Gastrocnemius medialis (tissue), 4 donors: Measurements from ENCODE around the gene TEF.

Experiments
- POLR2A ChIP-seq, 2 donors: fragments of 450-650 bp; IDR thresholded peaks; one replicate each; pipeline ENCODE4 v1.6.1; 2017; ENCODE audit warnings: antibody characterized with exemption in 2 of 2, mild to moderate bottlenecking in 2 of 2, moderate library complexity in 2 of 2
- TF ChIP-seq, protein P1 (sequence below), 5 experiments: fragments of 450-650 bp in 3 of 5; fragments of 200-600 bp in 2 of 5; sonication (generic) in 2 of 5; IDR thresholded peaks in 4 of 5; conservative IDR thresholded peaks in 1 of 5; 1 replicate in 4 of 5; 2 replicates in 1 of 5; pipeline ENCODE4 v1.5.1; 2016 to 2019; ENCODE audit warnings: antibody characterized with exemption in 5 of 5, mild to moderate bottlenecking in 3 of 5, moderate library complexity in 3 of 5

DNA sequence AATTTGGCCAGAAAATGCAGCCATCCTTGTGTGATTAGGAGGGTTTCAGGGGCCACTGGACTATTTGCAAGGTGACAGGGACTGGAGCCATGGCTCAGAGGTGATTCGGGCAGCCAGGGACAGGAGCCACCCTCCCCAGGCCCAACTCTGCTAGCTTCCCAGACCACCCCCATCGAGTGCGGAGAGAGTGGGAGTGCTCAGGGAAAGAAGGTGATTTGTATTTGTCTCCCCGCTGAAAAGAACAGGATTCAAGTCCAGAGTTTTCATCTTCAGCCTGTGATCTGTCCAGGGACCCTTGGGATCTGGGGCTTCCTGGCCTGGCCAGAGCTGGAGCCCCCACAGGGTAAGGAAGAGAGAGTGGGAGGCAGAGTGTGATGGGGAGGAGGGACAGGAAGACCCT is 22.4 kb upstream of the TEF start:
- TF ChIP-seq, protein P1, sequence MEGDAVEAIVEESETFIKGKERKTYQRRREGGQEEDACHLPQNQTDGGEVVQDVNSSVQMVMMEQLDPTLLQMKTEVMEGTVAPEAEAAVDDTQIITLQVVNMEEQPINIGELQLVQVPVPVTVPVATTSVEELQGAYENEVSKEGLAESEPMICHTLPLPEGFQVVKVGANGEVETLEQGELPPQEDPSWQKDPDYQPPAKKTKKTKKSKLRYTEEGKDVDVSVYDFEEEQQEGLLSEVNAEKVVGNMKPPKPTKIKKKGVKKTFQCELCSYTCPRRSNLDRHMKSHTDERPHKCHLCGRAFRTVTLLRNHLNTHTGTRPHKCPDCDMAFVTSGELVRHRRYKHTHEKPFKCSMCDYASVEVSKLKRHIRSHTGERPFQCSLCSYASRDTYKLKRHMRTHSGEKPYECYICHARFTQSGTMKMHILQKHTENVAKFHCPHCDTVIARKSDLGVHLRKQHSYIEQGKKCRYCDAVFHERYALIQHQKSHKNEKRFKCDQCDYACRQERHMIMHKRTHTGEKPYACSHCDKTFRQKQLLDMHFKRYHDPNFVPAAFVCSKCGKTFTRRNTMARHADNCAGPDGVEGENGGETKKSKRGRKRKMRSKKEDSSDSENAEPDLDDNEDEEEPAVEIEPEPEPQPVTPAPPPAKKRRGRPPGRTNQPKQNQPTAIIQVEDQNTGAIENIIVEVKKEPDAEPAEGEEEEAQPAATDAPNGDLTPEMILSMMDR (IDR thresholded peaks at IDR 0.05 in 4 of 5, conservative IDR thresholded peaks at IDR 0.05 in 1 of 5): no peak
- no peak for TF ChIP-seq POLR2A (IDR thresholded peaks at IDR 0.05)
